Thyroid gland (tissue), 4 donors: Measurements from ENCODE around the gene OTOA. TPM values are rescaled to one million over a fixed set of nuclear protein-coding genes. Genes with fewer than 3 reads are reported as not detected.

Source experiments
- small RNA-seq: library from RNA; depleted of rRNA; stranded (forward); fragments of <200 nt; gene quantifications from one replicate; pipeline ENCODE3, GENCODE V24; 2016
- total RNA-seq, 4 donors: library from RNA; depleted of rRNA; stranded (reverse); fragments of >200 nt; gene quantifications; one replicate each; pipeline ENCODE4 v1.2.3, GENCODE V29; 2016

OTOA gene
- total RNA-seq, 4 donors from 2014 or later, result 0.13 to 0.40 TPM; not detected in 2

Small RNAs within 50 kb of the gene (small RNA-seq; reads per million reads assigned to genes)
- not detected for gene RNU6-1005P
- gene RNU6-196P, result not detected

Other genes starting within 250 kb of the OTOA start
- 100 to 1,000 TPM; 139 to 196 (median 181) TPM for gene METTL9, start 64.4 kb upstream of the OTOA start, total RNA-seq
- gene IGSF6, start 11.4 kb upstream of the OTOA start, total RNA-seq, result 1 to 10 TPM in 2 of 4 donors, under 1 TPM in 2; 0.56 to 1.4 (median 1.1) TPM
- gene NPIPB4, start 193.8 kb downstream of the OTOA start, total RNA-seq, result 10 to 100 TPM; 23.8 to 85.4 (median 43.0) TPM